ENCODE results near the gene ALDH1L1. TPM values are rescaled to one million over a fixed set of nuclear protein-coding genes. Genes with fewer than 3 reads are reported as not detected.

The ALDH1L1 gene
- total RNA-seq, 1 experiment from 2014 or later = 1.2 TPM

GRCh38 chr3:126149256-126149902 is 31.0 kb downstream of the ALDH1L1 start:
- H3K36me3 Mint-ChIP-seq = no peaks in the 10 kb centered on the region
- H3K27me3 Mint-ChIP-seq (ENCODE audit: low read depth) = no peaks in the 10 kb centered on the region
- no peaks in the 10 kb centered on the region for H3K4me1 Mint-ChIP-seq
- no peaks in the 10 kb centered on the region for H3K9me3 Mint-ChIP-seq
- H3K4me3 Mint-ChIP-seq = no peak overlapping the region
- ChIA-PET POLR2A (no interaction called here), CTCF (interaction anchor here (0.6 to 1.6 kb wide), 4 partner anchors 15 to 159 kb away, joined by 3 to 6 read pairs (median 4); no protein-coding TSS in a partner anchor)
- no peak overlapping the region for H3K27ac Mint-ChIP-seq
- ATAC-seq (no peak), DNase-seq (ENCODE audit: low spot score) (no peak)
- no peak for TF ChIP-seq PRDM15 (CRISPR knock-in tag; IDR thresholded peaks at IDR 0.05)
- no peak for TF ChIP-seq RORB (CRISPR knock-in tag; IDR thresholded peaks at IDR 0.05)
- TF ChIP-seq TEAD4 (CRISPR knock-in tag; IDR thresholded peaks at IDR 0.05) = no peak
- no peak for TF ChIP-seq NFATC4 (CRISPR knock-in tag; IDR thresholded peaks at IDR 0.05)
- no peak for TF ChIP-seq ZNF416 (CRISPR knock-in tag; IDR thresholded peaks at IDR 0.05)
- no peak for TF ChIP-seq ETV6 (CRISPR knock-in tag; IDR thresholded peaks at IDR 0.05)
- no peak for TF ChIP-seq AFF4 (CRISPR knock-in tag; IDR thresholded peaks at IDR 0.05; ENCODE audit: borderline replicate concordance)
- TF ChIP-seq ERG (CRISPR knock-in tag; IDR thresholded peaks at IDR 0.05) = no peak
- TF ChIP-seq MAX (CRISPR knock-in tag; IDR thresholded peaks at IDR 0.05) = no peak
- no peak for TF ChIP-seq IRF1 (CRISPR knock-in tag; IDR thresholded peaks at IDR 0.05)
- no peak for TF ChIP-seq OVOL2 (CRISPR knock-in tag; IDR thresholded peaks at IDR 0.05; ENCODE audit: borderline replicate concordance)
- TF ChIP-seq FOXP4 (CRISPR knock-in tag; IDR thresholded peaks at IDR 0.05) = no peak
